Measurements from ENCODE around the gene FAM180B. TPM values are rescaled to one million over a fixed set of nuclear protein-coding genes. Genes with fewer than 3 reads are reported as not detected.

FAM180B gene
- total and polyA plus RNA-seq, 2 of the 13 experiments (the other 11 are each of a cell fraction or from before 2014, with no cell fraction given) = 0.40 to 1.0 TPM

GRCh38 chr11:47570651-47571356 is 15.7 kb upstream of the FAM180B start (continued):
- TF ChIP-seq HOMEZ (CRISPR knock-in tag; IDR thresholded peaks at IDR 0.05; ENCODE audit: low read depth) = no peak
- TF ChIP-seq NFIC (IDR thresholded peaks at IDR 0.05; ENCODE audit: low read length) = no peak
- TF ChIP-seq ZFP36L1 (CRISPR knock-in tag; IDR thresholded peaks at IDR 0.05) = no peak
- TF ChIP-seq, protein P1, sequence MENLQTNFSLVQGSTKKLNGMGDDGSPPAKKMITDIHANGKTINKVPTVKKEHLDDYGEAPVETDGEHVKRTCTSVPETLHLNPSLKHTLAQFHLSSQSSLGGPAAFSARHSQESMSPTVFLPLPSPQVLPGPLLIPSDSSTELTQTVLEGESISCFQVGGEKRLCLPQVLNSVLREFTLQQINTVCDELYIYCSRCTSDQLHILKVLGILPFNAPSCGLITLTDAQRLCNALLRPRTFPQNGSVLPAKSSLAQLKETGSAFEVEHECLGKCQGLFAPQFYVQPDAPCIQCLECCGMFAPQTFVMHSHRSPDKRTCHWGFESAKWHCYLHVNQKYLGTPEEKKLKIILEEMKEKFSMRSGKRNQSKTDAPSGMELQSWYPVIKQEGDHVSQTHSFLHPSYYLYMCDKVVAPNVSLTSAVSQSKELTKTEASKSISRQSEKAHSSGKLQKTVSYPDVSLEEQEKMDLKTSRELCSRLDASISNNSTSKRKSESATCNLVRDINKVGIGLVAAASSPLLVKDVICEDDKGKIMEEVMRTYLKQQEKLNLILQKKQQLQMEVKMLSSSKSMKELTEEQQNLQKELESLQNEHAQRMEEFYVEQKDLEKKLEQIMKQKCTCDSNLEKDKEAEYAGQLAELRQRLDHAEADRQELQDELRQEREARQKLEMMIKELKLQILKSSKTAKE (CRISPR knock-in tag; IDR thresholded peaks at IDR 0.05; ENCODE audit: borderline replicate concordance) = no peak
- no peak for TF ChIP-seq RBM39 (IDR thresholded peaks at IDR 0.05; ENCODE audit: low read depth, low read length, poor library complexity, severe bottlenecking)
- no peak for TF ChIP-seq TCF12 (IDR thresholded peaks at IDR 0.05)
- TF ChIP-seq TCF12 (CRISPR knock-in tag; IDR thresholded peaks at IDR 0.05) = no peak

DNA sequence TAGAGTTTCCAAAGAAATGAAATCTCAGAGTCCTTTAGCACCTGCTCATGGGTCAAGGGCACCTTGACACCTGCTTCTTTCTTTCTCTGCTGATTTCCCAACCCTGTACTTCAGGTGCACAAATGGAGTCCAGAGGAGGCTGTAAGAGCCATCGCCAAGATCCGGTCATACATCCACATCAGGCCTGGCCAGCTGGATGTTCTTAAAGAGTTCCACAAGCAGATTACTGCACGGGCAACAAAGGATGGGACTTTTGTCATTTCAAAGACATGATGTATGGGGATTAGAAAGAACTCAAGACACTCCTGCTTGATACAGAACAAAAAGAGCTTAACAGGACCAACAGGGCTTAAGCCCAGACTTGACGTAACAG is 15.1 kb upstream of the FAM180B start:
- Histone ChIP-seq H3K9me3 (ENCODE audit: low read length) (no peaks in the 10 kb centered on the region), H3K27ac (ENCODE audit: extremely low read length, insufficient read depth, low read length) (no peak overlapping the region), H3K4me1 (ENCODE audit: insufficient read depth, low read length) (peaks cover 14% of the 10 kb centered on the region), H3K4me3 (replicated peaks in 1 of 3; ENCODE audit: insufficient read depth in 1 of 3, low read depth in 2 of 3, low read length in 3 of 3) (no peak overlapping the region), H3K79me2 (ENCODE audit: insufficient read depth, low read length) (peaks cover 29% of the 10 kb centered on the region), H3K4me2 (ENCODE audit: low read depth, low read length) (no peak overlapping the region), H4K20me1 (ENCODE audit: insufficient read depth, low read length) (no peaks in the 10 kb centered on the region), H3K36me3 (replicated peaks in 1 of 2; ENCODE audit: control insufficient read depth in 1 of 2, insufficient read depth in 2 of 2, low read length in 2 of 2) (peaks cover 12 to 47% of the 10 kb centered on the region in 2 experiments), H2AFZ (ENCODE audit: low read length) (no peak overlapping the region), H3K27me3 (ENCODE audit: control insufficient read depth in 1 of 2, insufficient read depth in 2 of 2, low read length in 2 of 2) (no peaks in the 10 kb centered on the region), H3K9ac (ENCODE audit: insufficient read depth, low read depth, low read length) (no peak overlapping the region)
- intact Hi-C loops (cut with micrococcal nuclease; ENCODE audit: unreplicated experiment) (no loop called here), in situ Hi-C loops (cut with HindIII; ENCODE audit: extremely low pct_ligation_motif_present, low pct_unique_long_range_greater_than_20kb) (no loop called here)
- DNase-seq (ENCODE audit: low spot score) (no peak), ATAC-seq (no peak), FAIRE-seq (no peak)
- TF ChIP-seq ZNF773 (CRISPR knock-in tag; IDR thresholded peaks at IDR 0.05; ENCODE audit: borderline replicate concordance) = no peak
- TF ChIP-seq KLF13 (CRISPR knock-in tag; IDR thresholded peaks at IDR 0.05) = no peak
- TF ChIP-seq MXI1 (IDR thresholded peaks at IDR 0.05; ENCODE audit: borderline replicate concordance, low read depth, low read length) = no peak
- no peak for TF ChIP-seq ZNF7 (CRISPR knock-in tag; IDR thresholded peaks at IDR 0.05)
- TF ChIP-seq ZNF510 (CRISPR knock-in tag; IDR thresholded peaks at IDR 0.05; ENCODE audit: low read depth) = no peak
- TF ChIP-seq ZNF282 (IDR thresholded peaks at IDR 0.05; ENCODE audit: partially characterized antibody) = no peak
- TF ChIP-seq NCOA1 (CRISPR knock-in tag; IDR thresholded peaks at IDR 0.05) = no peak
- no peak for TF ChIP-seq ZNF446 (CRISPR knock-in tag; IDR thresholded peaks at IDR 0.05)
- no peak for TF ChIP-seq MATR3 (CRISPR knock-in tag; IDR thresholded peaks at IDR 0.05)
- TF ChIP-seq, protein P2, sequence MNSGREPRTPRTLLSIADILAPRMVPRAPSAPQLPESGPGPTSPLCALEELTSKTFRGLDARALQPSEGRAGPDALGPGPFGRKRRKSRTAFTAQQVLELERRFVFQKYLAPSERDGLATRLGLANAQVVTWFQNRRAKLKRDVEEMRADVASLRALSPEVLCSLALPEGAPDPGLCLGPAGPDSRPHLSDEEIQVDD (CRISPR knock-in tag; IDR thresholded peaks at IDR 0.05; ENCODE audit: borderline replicate concordance) = no peak
- WGBS (ENCODE audit: low lambda C conversion rate) = over 99% methylated on average over 4 of the region's 4 CpGs
- CTCF ChIA-PET (ENCODE audit: low intra/inter-chr PET ratio, low total read pairs) = no interaction called here
- no TSS peak for BruUV-seq (replicated peaks)
- POLR2A ChIA-PET = no interaction called here
